ENCODE results near the gene B3GNT3.
"Not testable (repeated sequence)": the region's sequence is repeated elsewhere in the genome, so short reads cannot be mapped to it uniquely, and the experiment has no call there.

The B3GNT3 gene

GRCh38 chr19:17794412-17794730 lies 567 bp upstream of the B3GNT3 start:
- TF ChIP-seq, protein P1, sequence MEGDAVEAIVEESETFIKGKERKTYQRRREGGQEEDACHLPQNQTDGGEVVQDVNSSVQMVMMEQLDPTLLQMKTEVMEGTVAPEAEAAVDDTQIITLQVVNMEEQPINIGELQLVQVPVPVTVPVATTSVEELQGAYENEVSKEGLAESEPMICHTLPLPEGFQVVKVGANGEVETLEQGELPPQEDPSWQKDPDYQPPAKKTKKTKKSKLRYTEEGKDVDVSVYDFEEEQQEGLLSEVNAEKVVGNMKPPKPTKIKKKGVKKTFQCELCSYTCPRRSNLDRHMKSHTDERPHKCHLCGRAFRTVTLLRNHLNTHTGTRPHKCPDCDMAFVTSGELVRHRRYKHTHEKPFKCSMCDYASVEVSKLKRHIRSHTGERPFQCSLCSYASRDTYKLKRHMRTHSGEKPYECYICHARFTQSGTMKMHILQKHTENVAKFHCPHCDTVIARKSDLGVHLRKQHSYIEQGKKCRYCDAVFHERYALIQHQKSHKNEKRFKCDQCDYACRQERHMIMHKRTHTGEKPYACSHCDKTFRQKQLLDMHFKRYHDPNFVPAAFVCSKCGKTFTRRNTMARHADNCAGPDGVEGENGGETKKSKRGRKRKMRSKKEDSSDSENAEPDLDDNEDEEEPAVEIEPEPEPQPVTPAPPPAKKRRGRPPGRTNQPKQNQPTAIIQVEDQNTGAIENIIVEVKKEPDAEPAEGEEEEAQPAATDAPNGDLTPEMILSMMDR (IDR thresholded peaks at IDR 0.05; ENCODE audit: insufficient read depth, missing control alignments): no peak
- DNase-seq (ENCODE audit: insufficient read length, low spot score): no peak
- no peak for FAIRE-seq

DNA sequence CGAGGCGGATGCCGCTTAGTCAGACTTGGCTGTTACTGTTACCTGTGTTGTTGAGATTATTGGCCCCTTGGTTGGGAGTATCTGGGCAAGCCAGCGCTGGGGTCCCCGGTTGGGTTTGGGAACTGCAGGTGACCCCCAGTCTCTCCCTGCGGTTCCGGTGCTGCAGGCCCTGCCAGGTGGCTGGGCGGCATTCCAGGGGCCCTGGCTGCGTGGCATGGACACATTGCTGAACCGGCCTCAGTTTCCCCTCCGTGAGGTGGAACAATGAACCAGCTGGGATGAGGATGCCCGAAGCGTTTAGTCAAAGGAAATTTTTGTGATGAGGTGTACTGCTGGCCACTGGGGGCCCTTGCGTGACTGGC lies 538 bp downstream of the B3GNT3 start:
- TF ChIP-seq, protein P1 (IDR thresholded peaks at IDR 0.05; ENCODE audit: insufficient read depth, missing control alignments): no peak
- no peak for DNase-seq (ENCODE audit: insufficient read length, low spot score)
- no peak for FAIRE-seq

DNA sequence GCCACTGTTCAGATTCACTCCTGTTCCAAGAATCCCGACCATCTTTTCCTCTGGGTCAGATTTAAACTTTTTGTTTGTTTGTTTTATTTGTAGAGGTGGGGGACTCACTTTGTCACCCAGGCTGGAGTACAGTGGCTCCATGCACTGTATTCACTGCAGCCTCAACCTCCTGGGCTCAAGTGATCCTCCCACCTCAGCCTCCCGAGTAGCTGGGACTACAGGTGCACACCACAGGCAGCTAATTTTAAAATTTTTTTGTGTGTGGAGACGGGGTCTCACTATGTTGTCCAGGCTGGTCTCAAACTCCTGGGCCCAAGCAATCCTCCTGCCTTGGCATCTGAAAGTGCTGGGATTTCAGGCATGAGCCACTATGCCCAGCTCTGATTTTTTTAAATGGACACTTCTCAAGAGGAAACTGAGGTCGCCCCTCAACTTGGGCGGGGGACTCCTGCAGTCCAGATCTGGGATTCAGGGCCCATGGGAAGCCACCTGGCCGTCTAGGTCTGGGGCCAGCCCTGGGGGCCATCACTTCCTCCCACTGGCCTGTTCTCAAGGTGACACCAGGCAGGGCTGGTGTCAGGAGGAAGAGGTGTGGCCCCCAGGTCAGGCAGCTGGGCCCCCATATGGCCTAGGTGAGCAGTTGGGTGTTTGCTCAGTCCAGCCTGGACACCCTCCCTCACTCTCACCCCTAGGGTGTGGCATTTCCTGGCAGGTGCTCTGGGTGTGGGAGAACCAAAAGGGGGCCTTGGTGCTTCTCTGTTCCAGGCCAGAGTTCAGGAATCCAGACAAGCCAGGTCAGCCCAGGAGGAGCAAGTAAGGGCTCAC lies 1.3 kb downstream of the B3GNT3 start:
- TF ChIP-seq, protein P1 (IDR thresholded peaks at IDR 0.05; ENCODE audit: insufficient read depth, missing control alignments): no peak
- FAIRE-seq (no peak), DNase-seq (ENCODE audit: insufficient read length, low spot score) (no peak)

DNA sequence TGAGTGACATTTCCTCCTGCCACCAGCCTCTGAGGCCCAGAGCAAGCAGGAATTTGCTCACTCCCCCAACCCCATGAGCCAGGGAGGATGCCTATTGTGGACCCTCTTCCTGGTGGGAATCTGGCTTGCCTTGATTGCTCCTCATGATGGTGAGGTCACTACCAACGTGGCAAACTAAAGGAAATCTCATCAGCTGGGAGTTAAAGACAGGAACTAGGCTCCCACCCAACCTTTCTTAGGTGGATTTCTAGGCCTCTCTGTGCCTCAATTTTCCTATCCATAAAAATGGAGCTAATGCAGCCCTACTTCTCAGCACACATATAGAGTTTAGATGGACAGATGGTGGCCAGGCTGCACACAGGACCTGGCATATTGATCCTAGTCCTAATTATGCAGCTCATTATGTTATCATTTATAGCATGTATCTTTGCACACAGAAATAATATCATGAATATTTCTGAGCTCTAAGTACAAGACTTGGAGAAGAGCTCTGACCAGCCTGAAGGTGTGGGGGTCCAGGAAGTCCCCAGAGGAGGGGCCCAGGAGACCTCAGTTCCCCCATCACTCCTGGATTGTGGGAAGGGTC lies 2.0 kb downstream of the B3GNT3 start:
- TF ChIP-seq, protein P1 (IDR thresholded peaks at IDR 0.05; ENCODE audit: insufficient read depth, missing control alignments): no peak
- no peak for FAIRE-seq

GRCh38 chr19:17797424-17798201 lies 2.7 kb downstream of the B3GNT3 start:
- TF ChIP-seq, protein P1 (IDR thresholded peaks at IDR 0.05; ENCODE audit: insufficient read depth, missing control alignments): no peak
- no peak for FAIRE-seq
- no peak for DNase-seq (ENCODE audit: insufficient read length, low spot score)

More for the DNA sequence above, 2.0 kb downstream of the B3GNT3 start:
- no peak for DNase-seq (ENCODE audit: insufficient read length, low spot score)

DNA sequence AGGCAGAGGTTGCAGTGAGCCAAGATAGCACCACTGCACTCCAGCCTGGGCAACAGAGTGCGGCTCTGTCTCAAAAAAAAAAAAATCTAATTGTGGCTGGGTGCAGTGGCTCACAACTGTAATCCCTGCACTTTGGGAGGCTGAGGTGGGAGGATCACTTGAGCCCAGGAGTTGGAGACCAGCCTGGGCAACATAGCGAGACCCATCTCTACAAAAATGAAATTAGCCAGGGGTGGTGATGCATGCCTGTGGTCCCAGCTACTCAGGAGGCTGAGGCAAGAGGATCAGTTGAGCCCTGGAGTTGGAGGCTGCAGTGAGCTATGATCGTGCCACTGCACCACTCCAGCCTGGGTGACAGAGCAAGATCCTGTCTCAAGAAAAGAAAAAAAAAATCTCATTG lies 3.7 kb downstream of the B3GNT3 start:
- FAIRE-seq; DNase-seq (ENCODE audit: insufficient read length, low spot score): not testable (repeated sequence)

- FAIRE-seq (no peak), DNase-seq (ENCODE audit: insufficient read length, low spot score) (no peak)
- TF ChIP-seq, protein P1 (IDR thresholded peaks at IDR 0.05; ENCODE audit: insufficient read depth, missing control alignments): no peak
These were observed 7.4 kb downstream of the B3GNT3 start for GRCh38 chr19:17802137-17802858.

Data from D721Med (cell line).